ENCODE data around the gene TMEM266.

GRCh38 chr15:76179023-76179422, 119.2 kb downstream of the TMEM266 start:
- TF ChIP-seq POLR2A (IDR thresholded peaks at IDR 0.05; ENCODE audit: low read depth, low read length) = no peak
- TF ChIP-seq CTCF (conservative IDR thresholded peaks at IDR 0.05; ENCODE audit: low read depth, low read length) = no peak
- TF ChIP-seq CEBPB (IDR thresholded peaks at IDR 0.05; ENCODE audit: low read depth, low read length) = no peak
- TF ChIP-seq RFX5 (IDR thresholded peaks at IDR 0.05; ENCODE audit: low read depth, low read length) = no peak
- TF ChIP-seq SMC3 (IDR thresholded peaks at IDR 0.05; ENCODE audit: low read depth, low read length) = no peak
